ENCODE data around the gene SLC36A3.
"Not testable (repeated sequence)": the region's sequence is repeated elsewhere in the genome, so short reads cannot be mapped to it uniquely, and the experiment has no call there.

The SLC36A3 gene

GRCh38 chr5:151303666-151304065 lies at the start of gene SLC36A3:
Gene SLC36A3, minus strand, starts transcription at chr5:151303766. Its CDS starts 412 bp downstream, at chr5:151303354.
- DNase-seq (ENCODE audit: low read depth in 2 of 2): no peak

- no peak for DNase-seq (ENCODE audit: low read depth in 2 of 2)
Measured at GRCh38 chr5:151351671-151352070, 48.1 kb upstream of the SLC36A3 start.

- no peak for DNase-seq (ENCODE audit: low read depth in 2 of 2)
Measured at GRCh38 chr5:151348789-151349188, 45.2 kb upstream of the SLC36A3 start.

GRCh38 chr5:151347369-151347768 lies 43.8 kb upstream of the SLC36A3 start, which contains the start of gene SLC36A2:
Gene SLC36A2, minus strand, starts transcription at chr5:151347559. Its CDS starts 99 bp downstream, at chr5:151347460.
- DNase-seq (ENCODE audit: low read depth in 2 of 2): no peak

GRCh38 chr5:151345808-151346478 lies 42.4 kb upstream of the SLC36A3 start:
- no peak for DNase-seq (ENCODE audit: low read depth in 2 of 2)

GRCh38 chr5:151345187-151345807 lies 41.7 kb upstream of the SLC36A3 start:
- no peak for DNase-seq (ENCODE audit: low read depth in 2 of 2)

- DNase-seq (ENCODE audit: low read depth in 2 of 2): no peak
Measured at GRCh38 chr5:151344088-151344487, 40.5 kb upstream of the SLC36A3 start.

- no peak for DNase-seq (ENCODE audit: low read depth in 2 of 2)
Measured at GRCh38 chr5:151340004-151340403, 36.4 kb upstream of the SLC36A3 start.

GRCh38 chr5:151338734-151339133 lies 35.2 kb upstream of the SLC36A3 start:
- no peak for DNase-seq (ENCODE audit: low read depth in 2 of 2)

- no peak for DNase-seq (ENCODE audit: low read depth in 2 of 2)
Measured at GRCh38 chr5:151332857-151333256, 29.3 kb upstream of the SLC36A3 start.

GRCh38 chr5:151328734-151329133 lies 25.2 kb upstream of the SLC36A3 start:
- no peak for DNase-seq (ENCODE audit: low read depth in 2 of 2)

GRCh38 chr5:151327585-151327984 lies 24.0 kb upstream of the SLC36A3 start:
- no peak for DNase-seq (ENCODE audit: low read depth in 2 of 2)

GRCh38 chr5:151326266-151326665 lies 22.7 kb upstream of the SLC36A3 start:
- no peak for DNase-seq (ENCODE audit: low read depth in 2 of 2)

- no peak for DNase-seq (ENCODE audit: low read depth in 2 of 2)
Measured at GRCh38 chr5:151320481-151320880, 16.9 kb upstream of the SLC36A3 start.

- no peak for DNase-seq (ENCODE audit: low read depth in 2 of 2)
Measured at GRCh38 chr5:151318850-151319732, 15.5 kb upstream of the SLC36A3 start.

- DNase-seq (ENCODE audit: low read depth in 2 of 2): no peak
Measured at GRCh38 chr5:151317871-151318270, 14.3 kb upstream of the SLC36A3 start.

- DNase-seq (ENCODE audit: low read depth in 2 of 2): peak; percentile 17 to 26
Measured at GRCh38 chr5:151315998-151316597, 12.5 kb upstream of the SLC36A3 start.

GRCh38 chr5:151313357-151313756 lies 9.8 kb upstream of the SLC36A3 start:
- DNase-seq (ENCODE audit: low read depth in 2 of 2): no peak

GRCh38 chr5:151312756-151313324 lies 9.3 kb upstream of the SLC36A3 start:
- DNase-seq (ENCODE audit: low read depth in 2 of 2): no peak

- no peak for DNase-seq (ENCODE audit: low read depth in 2 of 2)
Measured at GRCh38 chr5:151310932-151311331, 7.4 kb upstream of the SLC36A3 start.

GRCh38 chr5:151309821-151310220 lies 6.3 kb upstream of the SLC36A3 start:
- not testable (repeated sequence) for DNase-seq (ENCODE audit: low read depth in 2 of 2)

- not testable (repeated sequence) for DNase-seq (ENCODE audit: low read depth in 2 of 2)
Measured at GRCh38 chr5:151309266-151309665, 5.7 kb upstream of the SLC36A3 start.
